K562 (cell line): ENCODE data around the gene ZNF816. TPM values are rescaled to one million over a fixed set of nuclear protein-coding genes. Genes with fewer than 3 reads are reported as not detected.
A peak's percentile ranks its signal among the peaks of the same experiment; 100 is the strongest.

ENCODE experiments used
- BRF1 ChIP-seq: IDR thresholded peaks from 3 replicates; pipeline ENCODE4 v1.6.1; 2011; ENCODE audit warnings: borderline replicate concordance, mild to moderate bottlenecking; ENCODE audit not compliant: insufficient read length; ENCODE audit errors: extremely low read depth
- ETV6 ChIP-seq, 3 experiments: fragments of 150-350 bp in 1 of 3; sonication (generic) in 1 of 3; formaldehyde crosslinking in 1 of 3; IDR thresholded peaks; 2 replicates each; pipeline versions ENCODE4 v1.6.1 to v1.8.0; 2014 to 2022; ENCODE audit warnings: borderline replicate concordance in 2 of 3, low read depth in 2 of 3, antibody characterized with exemption in 1 of 3, low read length in 1 of 3, mild to moderate bottlenecking in 1 of 3, missing genetic modification reagents in 1 of 3
- GABPB1 ChIP-seq: sonication (generic); formaldehyde crosslinking; IDR thresholded peaks from 2 replicates; pipeline ENCODE4 v1.8.0; 2022; ENCODE audit warnings: mild to moderate bottlenecking, missing genetic modification reagents
- GTF2F1 ChIP-seq: IDR thresholded peaks from 2 replicates; pipeline ENCODE4 v1.6.1; 2011; ENCODE audit warnings: low read depth, low read length, improper control_type of control experiment
- HDAC1 ChIP-seq, 2 experiments: fragments of 450-650 bp; IDR thresholded peaks; 2 replicates each; pipeline ENCODE4 v1.6.1; 2016 to 2017; ENCODE audit warnings: inconsistent platforms in 1 of 2, mild to moderate bottlenecking in 1 of 2, moderate library complexity in 1 of 2
- JUNB ChIP-seq: fragments of 450-650 bp; formaldehyde crosslinking; conservative IDR thresholded peaks from 2 replicates; pipeline ENCODE4 v1.4.0; 2020; ENCODE audit warnings: mild to moderate bottlenecking
- MED1 ChIP-seq: sonication (generic); formaldehyde crosslinking; IDR thresholded peaks from 2 replicates; pipeline ENCODE4 v1.8.1; 2023; ENCODE audit warnings: missing genetic modification reagents, borderline replicate concordance
- MEF2D ChIP-seq: conservative IDR thresholded peaks from 2 replicates; pipeline ENCODE4 v1.6.1; 2016; ENCODE audit warnings: low read depth, missing genetic modification characterization, missing compliant biosample characterization
- POLR2AphosphoS2 ChIP-seq: IDR thresholded peaks from 2 replicates; pipeline ENCODE4 v1.6.1; 2012; ENCODE audit warnings: low read length, improper control_type of control experiment
- RBFOX2 ChIP-seq: fragments of 200-400 bp; formaldehyde crosslinking; IDR thresholded peaks from 2 replicates; pipeline ENCODE4 v1.6.1; 2017; ENCODE audit warnings: low read depth, mild to moderate bottlenecking, low read length, moderate library complexity
- RFX5 ChIP-seq: IDR thresholded peaks from 2 replicates; pipeline ENCODE4 v1.6.1; 2011; ENCODE audit warnings: low read depth, mild to moderate bottlenecking, improper control_type of control experiment, low read length
- TEAD2 ChIP-seq: fragments of 450-650 bp; IDR thresholded peaks from 2 replicates; pipeline ENCODE4 v1.6.1; 2016; ENCODE audit warnings: missing genetic modification characterization, control low read depth, missing compliant biosample characterization
- ZFP30 ChIP-seq: fragments of 250-450 bp; sonication (Bioruptor Pico); IDR thresholded peaks from 2 replicates; pipeline ENCODE4 v1.8.0; 2022; ENCODE audit warnings: moderate library complexity, mild to moderate bottlenecking, inconsistent platforms, borderline replicate concordance
- polyA plus RNA-seq, 8 experiments: library from polyadenylated mRNA; depleted of rRNA in 4 of 8; stranded (reverse) in 5 of 8; unstranded in 3 of 8; fragments of >200 nt; fragmentation: Nextera tagmentation in 2 of 8; fragmentation: Illumina TruSeq in 1 of 8; extraction: Ambion mirVana in 2 of 8; extraction: Trizol in 1 of 8; gene quantifications; 2 replicates each; pipeline versions ENCODE4 v1.2.1 to v1.2.3, GENCODE V29; 2011 to 2014; ENCODE audit warnings: inconsistent platforms in 1 of 8, missing spikeins in 1 of 8
- total RNA-seq, 7 experiments: library from RNA; depleted of rRNA in 6 of 7; stranded (reverse); fragments of >200 nt in 6 of 7; fragmentation: Illumina TruSeq in 2 of 7; extraction: Trizol in 2 of 7; gene quantifications; 2 replicates each; pipeline versions ENCODE4 v1.2.1 to v1.2.3, GENCODE V29; 2011 to 2021; ENCODE audit warnings: low replicate concordance in 1 of 7
- TF ChIP-seq, protein P1 (sequence below), 2 experiments: fragments of 450-650 bp; IDR thresholded peaks; 2 replicates each; pipeline ENCODE4 v1.6.1; 2016; ENCODE audit warnings: mild to moderate bottlenecking in 2 of 2, borderline replicate concordance in 1 of 2, low read depth in 1 of 2, moderate library complexity in 1 of 2
- TF ChIP-seq, protein P2 (sequence below): fragments of 200-400 bp; formaldehyde crosslinking; IDR thresholded peaks from 2 replicates; pipeline ENCODE4 v1.6.1; 2017; ENCODE audit warnings: mild to moderate bottlenecking, low read depth, low read length, moderate library complexity

Gene ZNF816
- total and polyA plus RNA-seq, 9 of the 15 experiments (the other 6 are each of a cell fraction or from before 2014, with no cell fraction given), result 8.6 to 23.4 (median 13.0) TPM

DNA sequence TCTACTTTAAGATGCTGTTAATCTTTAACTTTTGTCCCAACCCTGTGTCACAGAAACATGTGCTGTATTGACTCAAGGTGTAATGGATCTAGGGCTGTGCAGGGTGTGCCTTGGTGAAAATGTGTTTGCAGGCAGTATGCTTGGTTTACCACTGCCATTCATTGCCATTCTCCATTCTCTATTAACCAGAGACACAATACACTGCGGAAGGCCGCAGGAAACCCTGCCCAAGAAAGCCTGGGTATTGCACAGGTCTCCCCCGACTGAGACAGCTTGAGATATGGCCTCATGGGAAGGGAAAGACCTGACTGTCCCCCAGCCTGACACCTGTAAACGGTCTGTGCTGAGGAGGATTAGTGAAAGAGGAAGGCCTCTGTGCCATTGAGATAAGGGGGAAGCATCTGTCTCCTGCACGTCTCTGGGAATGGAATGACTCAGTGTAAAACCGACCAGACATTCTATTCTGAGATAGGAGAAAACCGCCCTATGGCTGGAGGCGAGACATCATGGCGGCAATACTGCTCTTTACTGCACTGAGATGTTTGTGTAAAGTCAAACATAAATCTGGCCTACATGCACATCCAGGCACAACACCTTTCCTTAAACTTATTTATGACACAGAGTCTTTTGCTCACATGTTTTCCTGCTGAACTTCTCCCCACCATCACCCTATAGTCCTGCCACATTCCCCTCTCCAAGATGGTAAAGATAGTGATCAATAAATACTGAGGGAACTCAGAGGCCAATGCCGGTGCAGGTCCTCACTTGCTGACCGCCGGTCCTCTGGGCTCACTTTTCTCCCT lies 26.3 kb downstream of the ZNF816 start (continued):
- TF ChIP-seq, protein P1, sequence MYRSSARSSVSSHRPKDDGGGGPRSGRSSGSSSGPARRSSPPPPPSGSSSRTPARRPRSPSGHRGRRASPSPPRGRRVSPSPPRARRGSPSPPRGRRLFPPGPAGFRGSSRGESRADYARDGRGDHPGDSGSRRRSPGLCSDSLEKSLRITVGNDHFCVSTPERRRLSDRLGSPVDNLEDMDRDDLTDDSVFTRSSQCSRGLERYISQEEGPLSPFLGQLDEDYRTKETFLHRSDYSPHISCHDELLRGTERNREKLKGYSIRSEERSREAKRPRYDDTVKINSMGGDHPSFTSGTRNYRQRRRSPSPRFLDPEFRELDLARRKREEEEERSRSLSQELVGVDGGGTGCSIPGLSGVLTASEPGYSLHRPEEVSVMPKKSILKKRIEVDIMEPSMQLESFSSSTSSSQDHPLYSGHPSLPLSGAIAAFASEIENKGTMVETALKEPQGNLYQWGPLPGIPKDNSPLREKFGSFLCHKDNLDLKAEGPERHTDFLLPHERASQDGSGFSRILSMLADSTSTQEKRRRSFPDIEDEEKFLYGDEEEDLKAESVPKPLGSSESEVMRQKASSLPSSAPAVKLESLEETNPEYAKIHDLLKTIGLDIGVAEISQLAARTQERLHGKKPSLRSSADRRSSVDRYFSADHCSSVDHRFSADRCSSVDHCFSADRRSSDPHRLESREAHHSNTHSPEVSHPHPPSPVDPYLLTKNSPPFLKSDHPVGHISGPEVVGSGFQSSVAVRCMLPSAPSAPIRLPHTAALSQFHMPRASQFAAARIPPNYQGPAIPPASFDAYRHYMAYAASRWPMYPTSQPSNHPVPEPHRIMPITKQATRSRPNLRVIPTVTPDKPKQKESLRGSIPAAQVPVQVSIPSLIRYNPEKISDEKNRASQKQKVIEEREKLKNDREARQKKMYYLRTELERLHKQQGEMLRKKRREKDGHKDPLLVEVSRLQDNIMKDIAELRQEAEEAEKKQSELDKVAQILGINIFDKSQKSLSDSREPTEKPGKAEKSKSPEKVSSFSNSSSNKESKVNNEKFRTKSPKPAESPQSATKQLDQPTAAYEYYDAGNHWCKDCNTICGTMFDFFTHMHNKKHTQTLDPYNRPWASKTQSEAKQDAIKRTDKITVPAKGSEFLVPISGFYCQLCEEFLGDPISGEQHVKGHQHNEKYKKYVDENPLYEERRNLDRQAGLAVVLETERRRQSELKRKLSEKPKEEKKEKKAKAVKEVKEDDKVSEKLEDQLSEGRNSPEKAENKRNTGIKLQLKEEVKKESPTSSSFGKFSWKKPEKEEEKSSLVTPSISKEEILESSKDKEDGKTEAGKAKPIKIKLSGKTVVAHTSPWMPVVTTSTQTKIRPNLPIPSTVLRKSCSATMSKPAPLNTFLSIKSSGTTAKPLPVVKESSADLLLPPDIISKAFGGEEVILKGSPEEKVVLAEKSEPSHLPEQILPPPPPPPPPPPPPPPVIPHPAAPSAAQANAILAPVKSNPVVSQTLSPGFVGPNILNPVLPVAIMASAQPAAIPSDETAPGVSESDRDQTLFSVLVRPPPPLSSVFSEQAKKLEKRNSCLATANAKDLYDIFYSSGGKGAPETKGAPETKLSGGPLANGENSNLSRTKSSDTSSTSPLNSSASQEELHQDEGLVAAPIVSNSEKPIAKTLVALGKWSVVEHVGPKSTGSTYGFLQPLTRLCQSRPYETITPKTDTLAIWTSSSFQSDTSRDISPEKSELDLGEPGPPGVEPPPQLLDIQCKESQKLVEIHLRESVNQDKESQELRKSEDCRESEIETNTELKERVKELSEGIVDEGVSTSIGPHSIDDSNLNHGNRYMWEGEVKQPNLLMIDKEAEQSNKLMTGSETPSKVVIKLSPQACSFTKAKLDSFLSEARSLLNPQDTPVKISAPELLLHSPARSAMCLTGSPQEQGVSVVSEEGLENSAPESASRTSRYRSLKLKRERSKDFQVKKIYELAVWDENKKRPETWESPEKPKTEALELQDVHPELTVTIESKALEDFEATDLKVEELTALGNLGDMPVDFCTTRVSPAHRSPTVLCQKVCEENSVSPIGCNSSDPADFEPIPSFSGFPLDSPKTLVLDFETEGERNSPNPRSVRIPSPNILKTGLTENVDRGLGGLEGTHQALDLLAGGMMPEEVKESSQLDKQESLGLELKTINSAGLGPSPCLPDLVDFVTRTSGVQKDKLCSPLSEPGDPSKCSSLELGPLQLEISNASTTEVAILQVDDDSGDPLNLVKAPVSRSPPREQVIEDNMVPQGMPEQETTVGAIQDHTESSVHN (IDR thresholded peaks at IDR 0.05; ENCODE audit: borderline replicate concordance in 1 of 2, low read depth in 1 of 2), result peak in 1 of 2 experiments; percentile 74; a peak in 1 of 4 replicates
- TF ChIP-seq, protein P2, sequence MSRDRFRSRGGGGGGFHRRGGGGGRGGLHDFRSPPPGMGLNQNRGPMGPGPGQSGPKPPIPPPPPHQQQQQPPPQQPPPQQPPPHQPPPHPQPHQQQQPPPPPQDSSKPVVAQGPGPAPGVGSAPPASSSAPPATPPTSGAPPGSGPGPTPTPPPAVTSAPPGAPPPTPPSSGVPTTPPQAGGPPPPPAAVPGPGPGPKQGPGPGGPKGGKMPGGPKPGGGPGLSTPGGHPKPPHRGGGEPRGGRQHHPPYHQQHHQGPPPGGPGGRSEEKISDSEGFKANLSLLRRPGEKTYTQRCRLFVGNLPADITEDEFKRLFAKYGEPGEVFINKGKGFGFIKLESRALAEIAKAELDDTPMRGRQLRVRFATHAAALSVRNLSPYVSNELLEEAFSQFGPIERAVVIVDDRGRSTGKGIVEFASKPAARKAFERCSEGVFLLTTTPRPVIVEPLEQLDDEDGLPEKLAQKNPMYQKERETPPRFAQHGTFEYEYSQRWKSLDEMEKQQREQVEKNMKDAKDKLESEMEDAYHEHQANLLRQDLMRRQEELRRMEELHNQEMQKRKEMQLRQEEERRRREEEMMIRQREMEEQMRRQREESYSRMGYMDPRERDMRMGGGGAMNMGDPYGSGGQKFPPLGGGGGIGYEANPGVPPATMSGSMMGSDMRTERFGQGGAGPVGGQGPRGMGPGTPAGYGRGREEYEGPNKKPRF, result no peak
- TF ChIP-seq MEF2D (peak; percentile 94), GTF2F1 (no peak), RFX5 (no peak), ETV6 (IDR thresholded peaks at IDR 0.05; ENCODE audit: borderline replicate concordance in 1 of 2, low read depth in 2 of 2, low read length in 1 of 2) (peak in 1 of 2 experiments; percentile 71; a peak in 2 of 4 replicates), ETV6 (CRISPR knock-in tag; IDR thresholded peaks at IDR 0.05; ENCODE audit: borderline replicate concordance) (no peak), POLR2AphosphoS2 (no peak), ZFP30 (CRISPR knock-in tag) (no peak), JUNB (CRISPR knock-in tag) (no peak), RBFOX2 (no peak), HDAC1 (IDR thresholded peaks at IDR 0.05) (peak in 1 of 2 experiments; percentile 75; a peak in 2 of 4 replicates), MED1 (CRISPR knock-in tag) (no peak), TEAD2 (tag) (peak; percentile 58; the same call in 1 of the 2 replicates), BRF1 (no peak), GABPB1 (CRISPR knock-in tag) (peak; percentile 49; the same call in 1 of the 2 replicates)
